Stimulated activated CD8-positive, alpha-beta memory T cell treated with anti-CD3 and anti-CD28 coated beads, Interleukin-4, amount 100 ng/mL, for 4 hours (primary cell): ENCODE results near the gene BFSP1.

Source experiments
- DNase-seq, 2 donors: peaks; one replicate each; pipeline ENCODE4 v3.0.0-alpha.2; 2020; ENCODE audit warnings: low read depth in 2 of 2, low spot score in 1 of 2

Gene BFSP1

GRCh38 chr20:17558154-17558940, 27.2 kb upstream of the BFSP1 start:
- no peak for DNase-seq

GRCh38 chr20:17557675-17558006, 26.5 kb upstream of the BFSP1 start:
- no peak for DNase-seq

- no peak for DNase-seq
Observed at GRCh38 chr20:17556837-17557674, 25.9 kb upstream of the BFSP1 start.

GRCh38 chr20:17555106-17555505, 23.9 kb upstream of the BFSP1 start:
- DNase-seq: no peak

- DNase-seq: no peak
Observed at GRCh38 chr20:17549131-17549530, 18.0 kb upstream of the BFSP1 start.

- DNase-seq: no peak
Observed at GRCh38 chr20:17545127-17545526, 13.9 kb upstream of the BFSP1 start.

GRCh38 chr20:17543531-17544131, 12.5 kb upstream of the BFSP1 start:
- no peak for DNase-seq

- no peak for DNase-seq
Observed at GRCh38 chr20:17542993-17543412, 11.8 kb upstream of the BFSP1 start.

- no peak for DNase-seq
Observed at GRCh38 chr20:17542481-17542880, 11.3 kb upstream of the BFSP1 start.

GRCh38 chr20:17541996-17542395, 10.8 kb upstream of the BFSP1 start:
- no peak for DNase-seq

GRCh38 chr20:17541596-17541995, 10.4 kb upstream of the BFSP1 start:
- DNase-seq: no peak

- DNase-seq: no peak
Observed at GRCh38 chr20:17538517-17539170, 7.5 kb upstream of the BFSP1 start.

GRCh38 chr20:17537959-17538358, 6.8 kb upstream of the BFSP1 start:
- DNase-seq: no peak

GRCh38 chr20:17536944-17537444, 5.8 kb upstream of the BFSP1 start:
- DNase-seq: peak; percentile 35 to 43

GRCh38 chr20:17534077-17534476, 2.9 kb upstream of the BFSP1 start:
- no peak for DNase-seq

- DNase-seq: no peak
Observed at GRCh38 chr20:17533396-17533795, 2.2 kb upstream of the BFSP1 start.

GRCh38 chr20:17531665-17532025, 466 bp upstream of the BFSP1 start:
- DNase-seq: no peak

- no peak for DNase-seq
Observed at GRCh38 chr20:17530153-17530552, 1.0 kb downstream of the BFSP1 start.

- no peak for DNase-seq
Observed at GRCh38 chr20:17529586-17529985, 1.6 kb downstream of the BFSP1 start.

GRCh38 chr20:17525650-17526049, 5.5 kb downstream of the BFSP1 start:
- no peak for DNase-seq

- no peak for DNase-seq
Observed at GRCh38 chr20:17525132-17525531, 6.0 kb downstream of the BFSP1 start.
